Activated CD4-positive, alpha-beta memory T cell treated with anti-CD3 and anti-CD28 coated beads, Interleukin-2, amount 10 ng/mL, durations not matched to agents 7 days and 5 days (primary cell): Measurements from ENCODE around the gene MMEL1. TPM values are rescaled to one million over a fixed set of nuclear protein-coding genes. Genes with fewer than 3 reads are reported as not detected.
"Not testable (repeated sequence)": the region's sequence is repeated elsewhere in the genome, so short reads cannot be mapped to it uniquely, and the experiment has no call there.

Experiments used
- CTCF ChIA-PET: fragments of 350-600 bp; sonication (Branson Sonifier 250); formaldehyde crosslinking; loops from one replicate; lab custom pipeline; 2021; ENCODE audit warnings: antibody characterized with exemption, inconsistent platforms; lab: Charles Lee
- POLR2A ChIA-PET: fragments of 350-600 bp; sonication (Branson Sonifier 250); formaldehyde crosslinking; loops from one replicate; lab custom pipeline; 2021; ENCODE audit warnings: antibody characterized with exemption; lab: Charles Lee
- DNase-seq: peaks from one replicate; pipeline ENCODE4 v3.0.0-alpha.2; 2020
- H3K27ac Mint-ChIP-seq: one replicate; pipeline ENCODE4 v1.8.0; 2021; ENCODE audit warnings: mild to moderate bottlenecking, mixed read lengths
- H3K27me3 Mint-ChIP-seq: one replicate; pipeline ENCODE4 v1.8.0; 2021; ENCODE audit warnings: mixed read lengths
- H3K36me3 Mint-ChIP-seq: one replicate; pipeline ENCODE4 v1.8.0; 2021; ENCODE audit warnings: low read depth, mixed read lengths
- H3K4me1 Mint-ChIP-seq: one replicate; pipeline ENCODE4 v1.8.0; 2021; ENCODE audit warnings: mixed read lengths
- H3K4me3 Mint-ChIP-seq: one replicate; pipeline ENCODE4 v1.8.0; 2021; ENCODE audit warnings: mild to moderate bottlenecking, mixed read lengths
- H3K9me3 Mint-ChIP-seq: one replicate; pipeline ENCODE4 v1.8.0; 2021; ENCODE audit warnings: mixed read lengths
- total RNA-seq, 2 experiments: library from RNA; stranded (reverse); gene quantifications; one replicate each; pipeline ENCODE4 v1.2.3, GENCODE V29; 2021

MMEL1 gene
- total RNA-seq, 2 experiments from 2014 or later, result 1.0 to 1.5 TPM

GRCh38 chr1:2556277-2556677 lies 76.5 kb downstream of the MMEL1 start, which contains the start of gene TNFRSF14:
TNFRSF14 (plus strand) TSS chr1:2556371; CDS start chr1:2556665, 294 bp downstream.
- peaks cover 44% of the 10 kb centered on the region for H3K4me1 Mint-ChIP-seq
- POLR2A ChIA-PET, result interaction anchor here (0.7 to 8.3 kb wide), 19 partner anchors 9 to 327 kb away, joined by 3 to 169 read pairs (median 5); partner anchors contain the start of genes HES5, MORN1, PANK4 and PRXL2B

GRCh38 chr1:2555634-2556276 lies 77.1 kb downstream of the MMEL1 start:
- Mint-ChIP-seq H3K27me3 (no peaks in the 10 kb centered on the region), H3K4me3 (peak overlapping the region; percentile 95), H3K27ac (peak overlapping the region; percentile 95), H3K4me1 (peaks cover 48% of the 10 kb centered on the region), H3K36me3 (peaks cover 34% of the 10 kb centered on the region), H3K9me3 (no peaks in the 10 kb centered on the region)
- peak; percentile 88 for DNase-seq
- CTCF ChIA-PET, result interaction anchor here (0.7 to 2.8 kb wide), 11 partner anchors 9 to 361 kb away, joined by 3 to 32 read pairs (median 5); partner anchors contain the start of genes FAAP20, PANK4 and PRXL2B
- POLR2A ChIA-PET, result interaction anchor here (0.7 to 8.3 kb wide), 18 partner anchors 9 to 326 kb away, joined by 3 to 169 read pairs (median 6); partner anchors contain the start of genes HES5, MORN1, PANK4 and PRXL2B

More at GRCh38 chr1:2556277-2556677, 76.5 kb downstream of the MMEL1 start, which contains the start of gene TNFRSF14:
- DNase-seq, result peak; percentile 85
- Mint-ChIP-seq H3K4me3 (peak within 1 kb of the TSS; percentile 95), H3K36me3 (peaks cover 37% of the 10 kb centered on the region), H3K27me3 (no peaks in the 10 kb centered on the region), H3K27ac (peak within 1 kb of the TSS; percentile 95), H3K9me3 (no peaks in the 10 kb centered on the region)
- CTCF ChIA-PET, result interaction anchor here (0.6 to 2.8 kb wide), 11 partner anchors 10 to 361 kb away, joined by 3 to 32 read pairs (median 5); partner anchors contain the start of genes FAAP20, PANK4 and PRXL2B

GRCh38 chr1:2554621-2555387 lies 78.0 kb downstream of the MMEL1 start:
- Mint-ChIP-seq H3K4me3 (peak overlapping the region; percentile 95), H3K36me3 (peaks cover 32% of the 10 kb centered on the region), H3K9me3 (no peaks in the 10 kb centered on the region), H3K27ac (peak overlapping the region; percentile 95), H3K27me3 (no peaks in the 10 kb centered on the region), H3K4me1 (peaks cover 50% of the 10 kb centered on the region)
- ChIA-PET POLR2A (interaction anchor here (0.7 to 8.3 kb wide), 6 partner anchors 8 to 141 kb away, joined by 3 to 169 read pairs (median 58); partner anchors contain the start of genes PANK4 and PRXL2B), CTCF (interaction anchor here (0.9 to 2.8 kb wide), 4 partner anchors 29 to 360 kb away, joined by 3 to 27 read pairs (median 8); partner anchors contain the start of genes FAAP20, PANK4 and PRXL2B)
- DNase-seq, result peak; percentile 59

GRCh38 chr1:2553871-2554620 lies 78.8 kb downstream of the MMEL1 start:
- Mint-ChIP-seq H3K9me3 (no peaks in the 10 kb centered on the region), H3K4me1 (peaks cover 55% of the 10 kb centered on the region), H3K27me3 (no peaks in the 10 kb centered on the region), H3K27ac (peak overlapping the region; percentile 95), H3K36me3 (peaks cover 29% of the 10 kb centered on the region), H3K4me3 (peak overlapping the region; percentile 95)
- CTCF ChIA-PET, result no interaction called here
- POLR2A ChIA-PET, result interaction anchor here (2.9 to 5.1 kb wide), 3 partner anchors 7 to 31 kb away, joined by 34 to 169 read pairs (median 82); partner anchors contain the start of genes PANK4 and PRXL2B
- no peak for DNase-seq

GRCh38 chr1:2553076-2553475 lies 79.7 kb downstream of the MMEL1 start:
- Mint-ChIP-seq H3K4me1 (peaks cover 56% of the 10 kb centered on the region), H3K36me3 (peaks cover 25% of the 10 kb centered on the region)
- H3K27me3 Mint-ChIP-seq, H3K27ac Mint-ChIP-seq, H3K4me3 Mint-ChIP-seq, DNase-seq, H3K9me3 Mint-ChIP-seq, POLR2A ChIA-PET, CTCF ChIA-PET: not testable (repeated sequence)

GRCh38 chr1:2552189-2552588 lies 80.6 kb downstream of the MMEL1 start:
- Mint-ChIP-seq H3K27me3 (no peaks in the 10 kb centered on the region), H3K4me3 (no peak overlapping the region), H3K36me3 (peaks cover 21% of the 10 kb centered on the region), H3K27ac (no peak overlapping the region), H3K4me1 (peaks cover 53% of the 10 kb centered on the region), H3K9me3 (no peaks in the 10 kb centered on the region)
- ChIA-PET POLR2A (no interaction called here), CTCF (no interaction called here)
- no peak for DNase-seq

GRCh38 chr1:2551544-2551943 lies 81.3 kb downstream of the MMEL1 start:
- CTCF ChIA-PET, DNase-seq, POLR2A ChIA-PET, H3K9me3 Mint-ChIP-seq, H3K27me3 Mint-ChIP-seq, H3K4me3 Mint-ChIP-seq: not testable (repeated sequence)
- H3K27ac Mint-ChIP-seq, result peak overlapping the region; percentile 61
- peaks cover 15% of the 10 kb centered on the region for H3K36me3 Mint-ChIP-seq
- peaks cover 51% of the 10 kb centered on the region for H3K4me1 Mint-ChIP-seq

- H3K4me3 Mint-ChIP-seq, CTCF ChIA-PET: not testable (repeated sequence)
- POLR2A ChIA-PET, result interaction anchor here (6.3 to 12.2 kb wide), 2 partner anchors 21 to 35 kb away, joined by 113 to 228 read pairs; partner anchors contain the start of genes HES5, PANK4 and PRXL2B
Observed at GRCh38 chr1:2550309-2550861, 82.4 kb downstream of the MMEL1 start.

GRCh38 chr1:2549367-2550029 lies 83.3 kb downstream of the MMEL1 start:
- H3K9me3 Mint-ChIP-seq, H3K36me3 Mint-ChIP-seq, H3K27me3 Mint-ChIP-seq, DNase-seq: not testable (repeated sequence)
- ChIA-PET POLR2A (interaction anchor here (1.2 to 12.2 kb wide), 7 partner anchors 20 to 133 kb away, joined by 3 to 228 read pairs (median 13); partner anchors contain the start of genes HES5, PANK4 and PRXL2B), CTCF (interaction anchor here (1.4 to 4.6 kb wide), 3 partner anchors 12 to 134 kb away, joined by 7 to 81 read pairs (median 41); partner anchors contain the start of gene PANK4)
- Mint-ChIP-seq H3K4me3 (peak overlapping the region; percentile 94), H3K4me1 (peaks cover 36% of the 10 kb centered on the region), H3K27ac (peak overlapping the region; percentile 99)

More at GRCh38 chr1:2550309-2550861, 82.4 kb downstream of the MMEL1 start:
- not testable (repeated sequence) for DNase-seq, H3K9me3 Mint-ChIP-seq, H3K27me3 Mint-ChIP-seq, H3K36me3 Mint-ChIP-seq
- peak overlapping the region; percentile 74 for H3K27ac Mint-ChIP-seq
- peaks cover 44% of the 10 kb centered on the region for H3K4me1 Mint-ChIP-seq

- Mint-ChIP-seq H3K9me3 (no peaks in the 10 kb centered on the region), H3K27ac (peak overlapping the region; percentile 99), H3K36me3 (no peaks in the 10 kb centered on the region), H3K4me1 (peaks cover 26% of the 10 kb centered on the region), H3K27me3 (no peaks in the 10 kb centered on the region), H3K4me3 (peak overlapping the region; percentile 94)
- ChIA-PET CTCF (interaction anchor here (0.6 to 4.6 kb wide), 16 partner anchors 8 to 353 kb away, joined by 3 to 81 read pairs (median 6); partner anchors contain the start of genes FAAP20, MORN1, PANK4 and PEX10), POLR2A (interaction anchor here (1.0 to 12.2 kb wide), 18 partner anchors 8 to 415 kb away, joined by 3 to 228 read pairs (median 11); partner anchors contain the start of genes FAAP20, HES5, MORN1 and PANK4)
- DNase-seq, result peak; percentile 89
Observed at GRCh38 chr1:2548068-2548589, 84.7 kb downstream of the MMEL1 start.
